IMR-90 (cell line): ENCODE measurements around the gene ADGRB3. TPM values are rescaled to one million over a fixed set of nuclear protein-coding genes. Genes with fewer than 3 reads are reported as not detected.

Source experiments
- ATAC-seq: fragments of 200-7000 bp; cut with Tn5 transposase; 2 replicates; pipeline ENCODE4 v1.9.1; 2020; ENCODE audit warnings: low read depth, mild to moderate bottlenecking, moderate library complexity
- BruUV-seq: library from RNA; stranded (reverse); fragments of 400-500 nt; replicated peaks from 2 replicates; lab custom pipeline; 2021; lab: Mats Ljungman, UMichigan
- CTCF ChIA-PET: fragments of 300-600 bp; formaldehyde crosslinking; extraction: SDS; loops from one replicate; lab custom pipeline; 2021; ENCODE audit warnings: antibody characterized with exemption; lab: Yijun Ruan, JAX
- POLR2A ChIA-PET: fragments of 300-600 bp; sonication (Branson Sonifier 250); formaldehyde crosslinking; loops from one replicate; lab custom pipeline; 2022; ENCODE audit warnings: antibody characterized with exemption; ENCODE audit not compliant: unreplicated experiment; lab: Charles Lee
- DNase-seq: peaks from one replicate; pipeline ENCODE4 v3.0.0; 2013
- H2AFZ ChIP-seq: replicated peaks from 2 replicates; pipeline ENCODE3; 2013; ENCODE audit warnings: low read length, mild to moderate bottlenecking; ENCODE audit not compliant: poor library complexity
- H2AK5ac ChIP-seq: 2 replicates; pipeline ENCODE4 v1.6.1; 2013; ENCODE audit warnings: low read depth, low read length, inconsistent platforms
- H2AK9ac ChIP-seq: replicated peaks from 2 replicates; pipeline ENCODE3; 2013; ENCODE audit warnings: mild to moderate bottlenecking, low read depth, low read length, moderate library complexity; ENCODE audit not compliant: poor library complexity
- H2BK120ac ChIP-seq: 2 replicates; pipeline ENCODE4 v1.6.1; 2013; ENCODE audit warnings: low read depth, low read length, inconsistent platforms
- H2BK15ac ChIP-seq: 3 replicates; pipeline ENCODE4 v1.6.1; 2013; ENCODE audit warnings: low read depth, low read length, inconsistent platforms
- H2BK20ac ChIP-seq: 2 replicates; pipeline ENCODE4 v1.6.1; 2013; ENCODE audit warnings: low read depth, mild to moderate bottlenecking, inconsistent platforms, low read length, moderate library complexity
- H2BK5ac ChIP-seq: 2 replicates; pipeline ENCODE4 v1.6.1; 2013; ENCODE audit warnings: mild to moderate bottlenecking, low read depth, low read length, inconsistent platforms; ENCODE audit not compliant: poor library complexity, severe bottlenecking
- H3K14ac ChIP-seq: replicated peaks from 2 replicates; pipeline ENCODE4 v1.6.1; 2013; ENCODE audit warnings: low read depth, low read length, inconsistent platforms
- H3K18ac ChIP-seq: 2 replicates; pipeline ENCODE4 v1.6.1; 2013; ENCODE audit warnings: low read depth, low read length, control low read depth
- H3K23ac ChIP-seq: 2 replicates; pipeline ENCODE4 v1.6.1; 2013; ENCODE audit warnings: low read depth, low read length, inconsistent platforms
- H3K27ac ChIP-seq: 2 replicates; pipeline ENCODE4 v1.5.1; 2013; ENCODE audit warnings: mild to moderate bottlenecking, control low read depth, low read length; ENCODE audit not compliant: insufficient read depth
- H3K27me3 ChIP-seq: 2 replicates; pipeline ENCODE4 v1.6.1; 2013; ENCODE audit warnings: low read length; ENCODE audit not compliant: control insufficient read depth, insufficient read depth
- H3K36me3 ChIP-seq: 2 replicates; pipeline ENCODE4 v1.6.1; 2013; ENCODE audit warnings: low read length, mixed read lengths; ENCODE audit not compliant: control insufficient read depth, insufficient read depth
- H3K4ac ChIP-seq: 2 replicates; pipeline ENCODE4 v1.6.1; 2013; ENCODE audit warnings: low read depth, low read length, inconsistent platforms
- H3K4me1 ChIP-seq: 2 replicates; pipeline ENCODE4 v1.6.1; 2013; ENCODE audit warnings: low read length, mixed read lengths; ENCODE audit not compliant: control insufficient read depth, insufficient read depth
- H3K4me2 ChIP-seq: 2 replicates; pipeline ENCODE4 v1.6.1; 2013; ENCODE audit warnings: low read depth, mild to moderate bottlenecking, control low read depth, low read length, moderate library complexity
- H3K4me3 ChIP-seq: 2 replicates; pipeline ENCODE4 v1.5.1; 2013; ENCODE audit warnings: low read depth, mild to moderate bottlenecking, control low read depth, low read length, moderate library complexity; ENCODE audit not compliant: insufficient read depth
- H3K56ac ChIP-seq: 2 replicates; pipeline ENCODE4 v1.6.1; 2013; ENCODE audit warnings: low read length, inconsistent platforms; ENCODE audit not compliant: insufficient read depth; ENCODE audit errors: extremely low read depth
- H3K79me1 ChIP-seq, 2 experiments: 2 replicates each; pipeline ENCODE4 v1.6.1; 2013; ENCODE audit warnings: low read length in 2 of 2, inconsistent platforms in 1 of 2, low read depth in 1 of 2
- H3K9ac ChIP-seq: 2 replicates; pipeline ENCODE4 v1.6.1; 2013; ENCODE audit warnings: low read depth, low read length, control low read depth
- H3K9me1 ChIP-seq: 2 replicates; pipeline ENCODE4 v1.6.1; 2013; ENCODE audit warnings: low read length, inconsistent platforms; ENCODE audit not compliant: insufficient read depth
- H3K9me3 ChIP-seq: 2 replicates; pipeline ENCODE4 v1.6.1; 2013; ENCODE audit warnings: low read length; ENCODE audit not compliant: control insufficient read depth, insufficient read depth
- H4K20me1 ChIP-seq: 2 replicates; pipeline ENCODE4 v1.6.1; 2013; ENCODE audit warnings: low read length, inconsistent platforms; ENCODE audit not compliant: insufficient read depth
- H4K5ac ChIP-seq: 2 replicates; pipeline ENCODE4 v1.6.1; 2013; ENCODE audit warnings: mild to moderate bottlenecking, low read depth, low read length, control low read depth
- H4K8ac ChIP-seq, 2 experiments: 2 replicates each; pipeline ENCODE4 v1.6.1; 2013; ENCODE audit warnings: low read depth in 2 of 2, low read length in 2 of 2, control low read depth in 1 of 2, inconsistent platforms in 1 of 2
- H4K91ac ChIP-seq: 2 replicates; pipeline ENCODE4 v1.6.1; 2013; ENCODE audit warnings: low read depth, low read length, inconsistent platforms; ENCODE audit not compliant: insufficient read depth
- BHLHE40 ChIP-seq: fragments of 150-350 bp; IDR thresholded peaks from 2 replicates; pipeline ENCODE4 v1.6.1; 2016; ENCODE audit warnings: mild to moderate bottlenecking, low read depth, low read length
- CEBPB ChIP-seq: IDR thresholded peaks from 2 replicates; pipeline ENCODE4 v1.6.1; 2012; ENCODE audit warnings: low read depth, low read length, improper control_type of control experiment
- CHD1 ChIP-seq: IDR thresholded peaks from 2 replicates; pipeline ENCODE4 v1.6.1; 2012; ENCODE audit warnings: low read depth, low read length, improper control_type of control experiment
- ELK1 ChIP-seq: fragments of 150-350 bp; IDR thresholded peaks from 2 replicates; pipeline ENCODE4 v1.6.1; 2016; ENCODE audit warnings: low read depth, mild to moderate bottlenecking, low read length, moderate library complexity, borderline replicate concordance
- FOS ChIP-seq: fragments of 150-350 bp; IDR thresholded peaks from 2 replicates; pipeline ENCODE4 v1.6.1; 2016; ENCODE audit warnings: low read depth, low read length
- MAFK ChIP-seq: IDR thresholded peaks from 2 replicates; pipeline ENCODE4 v1.6.1; 2012; ENCODE audit warnings: low read depth, low read length, improper control_type of control experiment
- MAZ ChIP-seq: IDR thresholded peaks from 2 replicates; pipeline ENCODE4 v1.6.1; 2012; ENCODE audit warnings: low read depth, mild to moderate bottlenecking, low read length, improper control_type of control experiment, moderate library complexity, borderline replicate concordance
- MXI1 ChIP-seq: IDR thresholded peaks from 2 replicates; pipeline ENCODE4 v1.6.1; 2012; ENCODE audit warnings: low read depth, mild to moderate bottlenecking, low read length, moderate library complexity, borderline replicate concordance
- NFE2L2 ChIP-seq: fragments of 150-350 bp; IDR thresholded peaks from 2 replicates; pipeline ENCODE4 v1.6.1; 2016; ENCODE audit warnings: low read depth, mild to moderate bottlenecking, low read length
- POLR2A ChIP-seq: IDR thresholded peaks from 2 replicates; pipeline ENCODE4 v1.6.1; 2012; ENCODE audit warnings: mild to moderate bottlenecking, low read depth, low read length
- RAD21 ChIP-seq: IDR thresholded peaks from 2 replicates; pipeline ENCODE4 v1.6.1; 2012; ENCODE audit warnings: low read length, improper control_type of control experiment
- RCOR1 ChIP-seq: IDR thresholded peaks from 2 replicates; pipeline ENCODE4 v1.6.1; 2012; ENCODE audit warnings: mild to moderate bottlenecking, low read length, improper control_type of control experiment; ENCODE audit not compliant: insufficient replicate concordance
- RFX5 ChIP-seq: IDR thresholded peaks from 2 replicates; pipeline ENCODE4 v1.8.0; 2012; ENCODE audit warnings: low read depth, mild to moderate bottlenecking, low read length, moderate library complexity
- SMC3 ChIP-seq: fragments of 150-350 bp; IDR thresholded peaks from 2 replicates; pipeline ENCODE4 v1.6.1; 2016; ENCODE audit warnings: low read depth, mild to moderate bottlenecking, antibody characterized with exemption, low read length, moderate library complexity
- WGBS, 2 experiments: methylation state at CpG; one replicate each; pipeline versions ENCODE4 v1.1.5 to v1.1.7; 2013; ENCODE audit warnings: missing lambda C conversion rate in 2 of 2; ENCODE audit not compliant: insufficient read length in 1 of 2; ENCODE audit errors: extremely low coverage in 2 of 2; 5-methylcytosine and 5-hydroxymethylcytosine counted together
- dilution Hi-C: fragments of 300-500 bp; cut with HindIII; formaldehyde crosslinking; loops from one replicate; pipeline ENCODE4 v1.14.3; 2018; ENCODE audit warnings: low sequenced_read_pairs; ENCODE audit not compliant: unreplicated experiment
- in situ Hi-C: fragments of 300-500 bp; cut with MboI; formaldehyde crosslinking; loops from 3 replicates; pipeline ENCODE4 v1.14.3; 2019; ENCODE audit warnings: low sequenced_read_pairs, inconsistent platforms, mixed read lengths
- intact Hi-C: fragments of 100-400 bp; cut with micrococcal nuclease; formaldehyde crosslinking; loops from 2 replicates; pipeline ENCODE4 v1.10.0; 2022
- polyA plus RNA-seq, 3 experiments: library from polyadenylated mRNA; depleted of rRNA; stranded (reverse); fragments of >200 nt; gene quantifications; 2 replicates each; pipeline ENCODE4 v1.2.3, GENCODE V29; 2012; ENCODE audit warnings: low replicate concordance in 1 of 3
- total RNA-seq: library from RNA; depleted of rRNA; stranded (reverse); fragments of >200 nt; gene quantifications from 2 replicates; pipeline ENCODE4 v1.2.3, GENCODE V29; 2012
- TF ChIP-seq, protein P1 (sequence below): conservative IDR thresholded peaks from 2 replicates; pipeline ENCODE4 v1.5.1; 2012; ENCODE audit warnings: mild to moderate bottlenecking, low read depth, low read length, improper control_type of control experiment
- TF ChIP-seq, protein P2 (sequence below): fragments of 150-350 bp; IDR thresholded peaks from 2 replicates; pipeline ENCODE4 v1.6.1; 2017; ENCODE audit warnings: mild to moderate bottlenecking, antibody characterized with exemption, low read length, low read depth

Gene ADGRB3
- total and polyA plus RNA-seq, 2 of the 4 experiments (the other 2 are of a cell fraction): not detected

- intact Hi-C loops (no loop called here), dilution Hi-C loops (no loop called here), in situ Hi-C loops (no loop called here)
- ChIA-PET CTCF (no interaction called here), POLR2A (no interaction called here)
- no peak overlapping the region for H3K56ac ChIP-seq
- no peak overlapping the region for H2AK9ac ChIP-seq
- no peak overlapping the region for H3K18ac ChIP-seq
- no peak for TF ChIP-seq RFX5
- no peak for TF ChIP-seq NFE2L2
- no peak for TF ChIP-seq FOS
- TF ChIP-seq MXI1: no peak
- no peak for TF ChIP-seq BHLHE40
- TF ChIP-seq MAFK: no peak
- TF ChIP-seq, protein P1, sequence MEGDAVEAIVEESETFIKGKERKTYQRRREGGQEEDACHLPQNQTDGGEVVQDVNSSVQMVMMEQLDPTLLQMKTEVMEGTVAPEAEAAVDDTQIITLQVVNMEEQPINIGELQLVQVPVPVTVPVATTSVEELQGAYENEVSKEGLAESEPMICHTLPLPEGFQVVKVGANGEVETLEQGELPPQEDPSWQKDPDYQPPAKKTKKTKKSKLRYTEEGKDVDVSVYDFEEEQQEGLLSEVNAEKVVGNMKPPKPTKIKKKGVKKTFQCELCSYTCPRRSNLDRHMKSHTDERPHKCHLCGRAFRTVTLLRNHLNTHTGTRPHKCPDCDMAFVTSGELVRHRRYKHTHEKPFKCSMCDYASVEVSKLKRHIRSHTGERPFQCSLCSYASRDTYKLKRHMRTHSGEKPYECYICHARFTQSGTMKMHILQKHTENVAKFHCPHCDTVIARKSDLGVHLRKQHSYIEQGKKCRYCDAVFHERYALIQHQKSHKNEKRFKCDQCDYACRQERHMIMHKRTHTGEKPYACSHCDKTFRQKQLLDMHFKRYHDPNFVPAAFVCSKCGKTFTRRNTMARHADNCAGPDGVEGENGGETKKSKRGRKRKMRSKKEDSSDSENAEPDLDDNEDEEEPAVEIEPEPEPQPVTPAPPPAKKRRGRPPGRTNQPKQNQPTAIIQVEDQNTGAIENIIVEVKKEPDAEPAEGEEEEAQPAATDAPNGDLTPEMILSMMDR: no peak
- no peak for TF ChIP-seq RAD21
- TF ChIP-seq ELK1: no peak
- TF ChIP-seq MAZ: no peak
- no peak for TF ChIP-seq POLR2A
- no peak for TF ChIP-seq RCOR1
- TF ChIP-seq SMC3: no peak
- TF ChIP-seq, protein P2, sequence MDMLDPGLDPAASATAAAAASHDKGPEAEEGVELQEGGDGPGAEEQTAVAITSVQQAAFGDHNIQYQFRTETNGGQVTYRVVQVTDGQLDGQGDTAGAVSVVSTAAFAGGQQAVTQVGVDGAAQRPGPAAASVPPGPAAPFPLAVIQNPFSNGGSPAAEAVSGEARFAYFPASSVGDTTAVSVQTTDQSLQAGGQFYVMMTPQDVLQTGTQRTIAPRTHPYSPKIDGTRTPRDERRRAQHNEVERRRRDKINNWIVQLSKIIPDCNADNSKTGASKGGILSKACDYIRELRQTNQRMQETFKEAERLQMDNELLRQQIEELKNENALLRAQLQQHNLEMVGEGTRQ: no peak
- TF ChIP-seq CHD1: no peak
- TF ChIP-seq CEBPB: no peak
- no peak overlapping the region for H3K4me3 ChIP-seq
- no peak overlapping the region for H3K14ac ChIP-seq
- H2BK15ac ChIP-seq: no peak overlapping the region
- no peak for DNase-seq
- H4K8ac ChIP-seq: no peak overlapping the region
- H2BK5ac ChIP-seq: no peak overlapping the region
- no TSS peak for BruUV-seq
- ATAC-seq: no peak
- WGBS, 2 experiments: no CpG with 5 or more reads among the region's 2 CpGs
- H3K4me1 ChIP-seq: no peaks in the 10 kb centered on the region
- H3K23ac ChIP-seq: no peak overlapping the region
- H2BK120ac ChIP-seq: no peak overlapping the region
- H4K91ac ChIP-seq: no peak overlapping the region
- H3K9me3 ChIP-seq: no peaks in the 10 kb centered on the region
- H2AK5ac ChIP-seq: no peak overlapping the region
- H2BK20ac ChIP-seq: no peak overlapping the region
- no peaks in the 10 kb centered on the region for H3K9me1 ChIP-seq
- no peak overlapping the region for H3K4ac ChIP-seq
- H3K27ac ChIP-seq: no peak overlapping the region
- no peaks in the 10 kb centered on the region for H4K20me1 ChIP-seq
- H3K79me1 ChIP-seq: no peaks in the 10 kb centered on the region
- H2AFZ ChIP-seq: no peak overlapping the region
- H3K27me3 ChIP-seq: no peaks in the 10 kb centered on the region
- no peak overlapping the region for H4K5ac ChIP-seq
- no peak overlapping the region for H3K9ac ChIP-seq
- H3K36me3 ChIP-seq: no peaks in the 10 kb centered on the region
- no peak overlapping the region for H3K4me2 ChIP-seq
These were observed 630.0 kb downstream of the ADGRB3 start for GRCh38 chr6:69265090-69265489.
